Keratinocyte (primary cell): ENCODE results near the gene NTSR2. TPM values are rescaled to one million over a fixed set of nuclear protein-coding genes. Genes with fewer than 3 reads are reported as not detected.

Experiments
- DNase-seq: peaks from one replicate; pipeline ENCODE4 v3.0.0-alpha.2; 2011; ENCODE audit warnings: low read depth, missing footprints, low spot score
- FAIRE-seq: peaks from 2 replicates; lab custom pipeline; 2011; peaks lifted over from hg19 to GRCh38; lab: Jason Lieb, UNC
- H2AFZ ChIP-seq: 2 replicates; pipeline ENCODE4 v1.6.0; 2012; ENCODE audit warnings: low read length, control low read depth, inconsistent platforms; ENCODE audit not compliant: control insufficient read depth
- H3K27ac ChIP-seq: 2 replicates; pipeline ENCODE4 v1.5.1; 2011; ENCODE audit warnings: low read length; ENCODE audit not compliant: control insufficient read depth, insufficient read depth
- H3K27me3 ChIP-seq: 3 replicates; pipeline ENCODE4 v1.6.0; 2011; ENCODE audit warnings: low read length; ENCODE audit not compliant: control insufficient read depth, insufficient read depth; ENCODE audit errors: extremely low read depth
- H3K36me3 ChIP-seq, 2 experiments: 2 replicates in 1 of 2; 3 replicates in 1 of 2; pipeline ENCODE4 v1.5.1; 2011; ENCODE audit warnings: low read length in 2 of 2, mild to moderate bottlenecking in 1 of 2; ENCODE audit not compliant: control insufficient read depth in 2 of 2, insufficient read depth in 2 of 2; ENCODE audit errors: extremely low read depth in 1 of 2
- H3K4me1 ChIP-seq: 3 replicates; pipeline ENCODE4 v1.5.1; 2011; ENCODE audit warnings: low read length; ENCODE audit not compliant: control insufficient read depth, insufficient read depth; ENCODE audit errors: extremely low read depth
- H3K4me2 ChIP-seq: 3 replicates; pipeline ENCODE4 v1.6.0; 2011; ENCODE audit warnings: low read depth, low read length; ENCODE audit not compliant: control insufficient read depth, insufficient read depth; ENCODE audit errors: extremely low read depth
- H3K4me3 ChIP-seq, 3 experiments: fragments of 200-600 bp in 1 of 3; sonication (generic) in 1 of 3; 2 replicates in 2 of 3; 3 replicates in 1 of 3; pipeline ENCODE4 v1.5.1; 2011 to 2016; ENCODE audit warnings: low read length in 3 of 3, mild to moderate bottlenecking in 3 of 3, control low read depth in 2 of 3, inconsistent platforms in 1 of 3, low read depth in 1 of 3, mixed read lengths in 1 of 3, mixed run types in 1 of 3, moderate library complexity in 1 of 3; ENCODE audit not compliant: control insufficient read depth in 2 of 3, insufficient read depth in 2 of 3; ENCODE audit errors: extremely low read depth in 1 of 3
- H3K79me2 ChIP-seq: 2 replicates; pipeline ENCODE4 v1.6.0; 2012; ENCODE audit warnings: low read length; ENCODE audit not compliant: control insufficient read depth, insufficient read depth
- H3K9ac ChIP-seq: 3 replicates; pipeline ENCODE4 v1.6.0; 2011; ENCODE audit warnings: low read length; ENCODE audit not compliant: control insufficient read depth, insufficient read depth; ENCODE audit errors: extremely low read depth
- H3K9me1 ChIP-seq: 3 replicates; pipeline ENCODE4 v1.6.0; 2011; ENCODE audit warnings: low read length; ENCODE audit not compliant: control insufficient read depth, insufficient read depth; ENCODE audit errors: extremely low read depth
- H3K9me3 ChIP-seq: 2 replicates; pipeline ENCODE4 v1.5.1; 2012; ENCODE audit warnings: low read depth, low read length; ENCODE audit not compliant: control insufficient read depth
- H4K20me1 ChIP-seq: 3 replicates; pipeline ENCODE4 v1.6.0; 2011; ENCODE audit warnings: low read length; ENCODE audit not compliant: control insufficient read depth, insufficient read depth; ENCODE audit errors: extremely low read depth
- EZH2 ChIP-seq: IDR thresholded peaks from one replicate; pipeline ENCODE4 v1.6.1; 2012; ENCODE audit warnings: inconsistent platforms, mild to moderate bottlenecking, low read length, moderate library complexity
- dilution Hi-C: fragments of 300-500 bp; cut with MboI; formaldehyde crosslinking; loops from one replicate; pipeline ENCODE4 v1.7.0; 2020; ENCODE audit warnings: low sequenced_read_pairs; ENCODE audit not compliant: extremely low pct_ligation_motif_present
- polyA plus RNA-seq, 5 experiments: library from polyadenylated mRNA; depleted of rRNA in 3 of 5; stranded (reverse) in 3 of 5; stranded (forward) in 1 of 5; unstranded in 1 of 5; fragments of >200 nt; gene quantifications; 1 replicate in 1 of 5; 2 replicates in 3 of 5; 3 replicates in 1 of 5; pipeline versions ENCODE4 v1.2.1 to v1.2.3, GENCODE V29; 2011 to 2012; ENCODE audit warnings: missing spikeins in 2 of 5, low read depth in 1 of 5, low replicate concordance in 1 of 5
- TF ChIP-seq, protein P1 (sequence below), 3 experiments: IDR thresholded peaks in 1 of 3; conservative IDR thresholded peaks in 1 of 3; optimal IDR thresholded peaks in 1 of 3; 2 replicates in 2 of 3; 3 replicates in 1 of 3; pipeline versions ENCODE3 to v1.5.1; 2011; ENCODE audit warnings: low read length in 3 of 3, mild to moderate bottlenecking in 3 of 3, moderate library complexity in 2 of 3, control low read depth in 1 of 3, inconsistent platforms in 1 of 3; ENCODE audit not compliant: insufficient read depth in 2 of 3; ENCODE audit errors: extremely low read depth in 1 of 3

Gene NTSR2
- polyA plus RNA-seq, 1 donor (not counting 4 experiments of a cell fraction or from before 2014, with no cell fraction given), result not detected

DNA sequence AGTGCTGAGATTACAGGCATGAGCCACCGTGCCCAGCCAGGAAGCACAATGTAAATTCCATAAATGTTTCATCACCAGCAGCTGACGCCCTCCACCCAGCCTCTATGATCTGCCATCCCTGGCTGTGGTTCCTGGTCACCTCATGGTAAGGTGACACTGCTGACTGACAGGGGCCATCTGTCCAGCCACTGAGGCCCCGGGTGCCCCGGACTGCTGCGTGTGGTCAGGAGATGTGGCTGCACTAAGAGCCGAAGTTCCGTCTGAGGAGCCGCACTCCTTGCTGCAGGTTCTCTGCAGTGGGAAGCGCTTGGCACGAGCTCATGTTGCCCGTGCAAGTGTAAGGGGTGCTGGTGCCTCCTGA lies 10.9 kb downstream of the NTSR2 start:
- DNase-seq, result no peak
- dilution Hi-C loops, result no loop called here
- peaks cover 9% of the 10 kb centered on the region for H3K27me3 ChIP-seq

DNA sequence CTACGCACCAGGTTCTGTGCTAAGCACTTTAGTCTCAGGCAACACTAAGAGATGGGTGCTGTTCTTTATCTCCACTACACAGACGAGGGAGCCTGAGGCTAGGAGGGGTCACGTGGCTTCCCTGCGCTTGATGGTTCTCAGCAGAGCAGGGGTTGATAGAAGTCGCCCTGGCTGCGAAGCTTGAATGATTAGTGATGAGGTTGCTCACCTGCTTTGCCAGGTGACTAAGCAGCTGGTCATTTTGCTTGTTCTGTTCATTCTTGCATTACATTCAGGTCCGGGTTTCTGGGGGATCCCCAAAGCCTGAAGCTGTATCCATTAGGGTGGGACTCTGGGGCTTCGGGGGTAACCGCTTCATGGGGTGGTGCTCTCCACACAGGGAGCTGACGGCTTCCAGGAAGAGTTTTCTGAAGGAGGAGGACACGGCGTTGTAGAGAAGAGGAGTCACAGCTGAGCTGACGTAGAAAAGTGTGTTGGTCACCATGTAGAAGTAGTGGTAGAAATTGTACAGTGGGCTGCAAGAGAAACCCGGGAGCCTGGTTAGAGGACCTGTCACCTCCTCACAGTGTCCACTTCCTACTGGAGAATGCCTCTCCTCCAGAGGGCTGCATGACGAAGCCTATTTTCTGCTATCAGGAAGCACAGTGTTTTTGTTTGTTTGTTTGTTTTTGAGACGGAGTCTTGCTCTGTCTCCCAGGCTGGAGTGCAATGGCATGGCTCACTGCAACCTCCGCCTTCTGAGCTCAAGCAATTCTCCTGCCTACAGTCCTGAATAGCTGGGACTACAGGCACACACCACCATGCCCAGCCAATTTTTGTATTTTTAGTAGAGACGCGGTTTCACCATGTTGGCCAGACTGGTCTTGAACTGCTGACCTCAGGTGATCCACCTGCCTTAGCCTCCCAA lies 11.5 kb downstream of the NTSR2 start:
- Histone ChIP-seq H3K4me2 (no peak overlapping the region), H3K4me3 (no peak overlapping the region), H3K27me3 (peaks cover 9% of the 10 kb centered on the region), H3K9me1 (no peaks in the 10 kb centered on the region), H3K4me1 (peaks cover 11% of the 10 kb centered on the region), H3K9ac (no peak overlapping the region), H3K36me3 (no peaks in the 10 kb centered on the region), H3K79me2 (no peaks in the 10 kb centered on the region), H3K27ac (no peak overlapping the region), H2AFZ (no peak overlapping the region), H3K9me3 (no peaks in the 10 kb centered on the region), H4K20me1 (no peaks in the 10 kb centered on the region)
- dilution Hi-C loops, result no loop called here
- FAIRE-seq (peak; percentile 87), DNase-seq (peak; percentile 52)
- TF ChIP-seq EZH2, result no peak
- TF ChIP-seq, protein P1, sequence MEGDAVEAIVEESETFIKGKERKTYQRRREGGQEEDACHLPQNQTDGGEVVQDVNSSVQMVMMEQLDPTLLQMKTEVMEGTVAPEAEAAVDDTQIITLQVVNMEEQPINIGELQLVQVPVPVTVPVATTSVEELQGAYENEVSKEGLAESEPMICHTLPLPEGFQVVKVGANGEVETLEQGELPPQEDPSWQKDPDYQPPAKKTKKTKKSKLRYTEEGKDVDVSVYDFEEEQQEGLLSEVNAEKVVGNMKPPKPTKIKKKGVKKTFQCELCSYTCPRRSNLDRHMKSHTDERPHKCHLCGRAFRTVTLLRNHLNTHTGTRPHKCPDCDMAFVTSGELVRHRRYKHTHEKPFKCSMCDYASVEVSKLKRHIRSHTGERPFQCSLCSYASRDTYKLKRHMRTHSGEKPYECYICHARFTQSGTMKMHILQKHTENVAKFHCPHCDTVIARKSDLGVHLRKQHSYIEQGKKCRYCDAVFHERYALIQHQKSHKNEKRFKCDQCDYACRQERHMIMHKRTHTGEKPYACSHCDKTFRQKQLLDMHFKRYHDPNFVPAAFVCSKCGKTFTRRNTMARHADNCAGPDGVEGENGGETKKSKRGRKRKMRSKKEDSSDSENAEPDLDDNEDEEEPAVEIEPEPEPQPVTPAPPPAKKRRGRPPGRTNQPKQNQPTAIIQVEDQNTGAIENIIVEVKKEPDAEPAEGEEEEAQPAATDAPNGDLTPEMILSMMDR (optimal IDR thresholded peaks at IDR 0.05 in 1 of 3, IDR thresholded peaks at IDR 0.05 in 1 of 3, conservative IDR thresholded peaks at IDR 0.05 in 1 of 3; ENCODE audit: extremely low read depth in 1 of 3, insufficient read depth in 2 of 3, low read length in 3 of 3), result no peak

More for the DNA sequence above, 10.9 kb downstream of the NTSR2 start:
- H2AFZ ChIP-seq, result no peak overlapping the region
- no peak for TF ChIP-seq EZH2
- TF ChIP-seq, protein P1 (optimal IDR thresholded peaks at IDR 0.05 in 1 of 3, IDR thresholded peaks at IDR 0.05 in 1 of 3, conservative IDR thresholded peaks at IDR 0.05 in 1 of 3; ENCODE audit: extremely low read depth in 1 of 3, insufficient read depth in 2 of 3, low read length in 3 of 3), result no peak
- H3K4me2 ChIP-seq, result no peak overlapping the region
- no peaks in the 10 kb centered on the region for H3K79me2 ChIP-seq
- FAIRE-seq, result no peak
- H3K36me3 ChIP-seq, result no peaks in the 10 kb centered on the region
- H3K9me3 ChIP-seq, result no peaks in the 10 kb centered on the region
- no peak overlapping the region for H3K9ac ChIP-seq
- no peak overlapping the region for H3K27ac ChIP-seq
- H3K4me3 ChIP-seq, result no peak overlapping the region
- H3K4me1 ChIP-seq, result peaks cover 11% of the 10 kb centered on the region
- H4K20me1 ChIP-seq, result no peaks in the 10 kb centered on the region
- H3K9me1 ChIP-seq, result no peaks in the 10 kb centered on the region
